NT2/D1 (cell line): ENCODE data around the gene KCNG4.

Experiments
- DNase-seq: peaks from one replicate; pipeline ENCODE4 v3.0.0-alpha.2; 2011; ENCODE audit warnings: low read depth, low spot score
- H3K27me3 ChIP-seq: 2 replicates; pipeline ENCODE4 v1.6.0; 2011; ENCODE audit warnings: mild to moderate bottlenecking; ENCODE audit not compliant: insufficient read length, insufficient read depth
- H3K36me3 ChIP-seq: 2 replicates; pipeline ENCODE4 v1.6.1; 2011; ENCODE audit warnings: mild to moderate bottlenecking, low read length, mixed read lengths; ENCODE audit not compliant: insufficient read depth, insufficient read length
- H3K4me1 ChIP-seq: 2 replicates; pipeline ENCODE4 v1.5.1; 2011; ENCODE audit not compliant: insufficient read depth, insufficient read length
- H3K4me3 ChIP-seq: 2 replicates; pipeline ENCODE4 v1.5.1; 2011; ENCODE audit warnings: low read depth; ENCODE audit not compliant: insufficient read length
- H3K9ac ChIP-seq: 2 replicates; pipeline ENCODE4 v1.6.0; 2011; ENCODE audit warnings: low read depth; ENCODE audit not compliant: insufficient read length
- H3K9me3 ChIP-seq: 2 replicates; pipeline ENCODE4 v1.5.1; 2011; ENCODE audit warnings: mild to moderate bottlenecking, low read length; ENCODE audit not compliant: insufficient read depth
- SUZ12 ChIP-seq: IDR thresholded peaks from 2 replicates; pipeline ENCODE4 v1.6.1; 2011; ENCODE audit not compliant: insufficient read length, insufficient read depth; ENCODE audit errors: extremely low read depth
- YY1 ChIP-seq: IDR thresholded peaks from 2 replicates; pipeline ENCODE4 v1.6.1; 2011; ENCODE audit not compliant: insufficient read length, insufficient read depth
- ZNF274 ChIP-seq: IDR thresholded peaks from 2 replicates; pipeline ENCODE4 v1.6.1; 2011; ENCODE audit warnings: mild to moderate bottlenecking, low read depth, low read length

The KCNG4 gene

GRCh38 chr16:84262031-84262430 is 22.2 kb upstream of the KCNG4 start:
- TF ChIP-seq SUZ12 (no peak), ZNF274 (no peak), YY1 (no peak)
- DNase-seq = no peak
- H3K9me3 ChIP-seq = peaks cover 8% of the 10 kb centered on the region; the same call in 1 of the 2 replicates
- no peaks in the 10 kb centered on the region for H3K4me1 ChIP-seq
- no peak overlapping the region for H3K9ac ChIP-seq
- no peak overlapping the region for H3K4me3 ChIP-seq
- peaks cover 3% of the 10 kb centered on the region for H3K27me3 ChIP-seq
- H3K36me3 ChIP-seq = no peaks in the 10 kb centered on the region

DNA sequence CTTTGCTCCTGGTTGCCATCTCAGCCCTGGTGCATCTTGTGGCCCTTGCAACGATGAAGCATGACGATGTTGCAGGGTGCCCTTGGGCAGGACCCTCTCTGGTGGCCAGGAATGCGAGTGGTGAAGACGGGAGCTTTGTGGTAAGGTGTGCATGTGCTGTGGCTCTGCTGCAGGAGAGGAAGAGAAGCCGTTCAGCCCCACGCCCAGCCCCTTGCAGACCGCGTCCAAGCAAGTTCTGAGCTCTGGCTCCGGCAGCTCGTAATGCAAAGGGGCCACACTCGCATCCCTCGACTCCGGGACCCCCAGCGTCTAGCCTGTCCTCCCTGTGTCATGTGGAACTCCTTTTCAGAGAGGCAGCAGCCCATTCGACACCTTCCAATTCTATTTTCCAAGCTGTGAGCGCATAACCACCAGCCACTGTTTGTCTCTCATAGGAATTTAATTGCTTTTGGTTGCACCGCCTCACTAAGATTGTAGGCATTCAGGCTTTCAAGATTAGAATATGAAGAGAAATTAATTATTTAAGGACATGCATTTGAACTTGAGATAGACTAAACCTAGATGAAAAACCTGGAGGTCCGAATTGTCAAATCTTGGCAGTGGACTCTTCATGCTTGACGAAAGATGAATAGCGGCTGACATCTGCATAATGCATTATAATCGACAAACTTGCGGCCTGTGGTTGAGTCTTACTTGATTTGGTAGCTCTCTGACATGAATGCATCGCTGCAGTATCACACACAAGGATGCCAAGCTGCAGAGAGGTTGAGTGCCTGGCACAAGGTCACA is 21.1 kb upstream of the KCNG4 start:
- Histone ChIP-seq H3K27me3 (peaks cover 3% of the 10 kb centered on the region), H3K9me3 (peaks cover 9% of the 10 kb centered on the region; the same call in 1 of the 2 replicates), H3K4me3 (no peak overlapping the region), H3K4me1 (no peaks in the 10 kb centered on the region), H3K36me3 (no peaks in the 10 kb centered on the region), H3K9ac (no peak overlapping the region)
- TF ChIP-seq ZNF274 = no peak
- no peak for TF ChIP-seq YY1
- no peak for TF ChIP-seq SUZ12
- DNase-seq = no peak

- TF ChIP-seq SUZ12 (no peak), ZNF274 (no peak), YY1 (no peak)
- no peak overlapping the region for H3K9ac ChIP-seq
- no peak for DNase-seq
Measured at GRCh38 chr16:84259691-84260090, 19.9 kb upstream of the KCNG4 start.

GRCh38 chr16:84258266-84258665 is 18.5 kb upstream of the KCNG4 start:
- Histone ChIP-seq H3K9ac (no peak overlapping the region), H3K27me3 (peaks cover 3% of the 10 kb centered on the region), H3K9me3 (peaks cover 23% of the 10 kb centered on the region), H3K36me3 (no peaks in the 10 kb centered on the region), H3K4me3 (no peak overlapping the region), H3K4me1 (no peaks in the 10 kb centered on the region)
- TF ChIP-seq ZNF274 (no peak), YY1 (no peak), SUZ12 (no peak)
- DNase-seq = no peak

More at GRCh38 chr16:84259691-84260090, 19.9 kb upstream of the KCNG4 start:
- H3K36me3 ChIP-seq = no peaks in the 10 kb centered on the region
- H3K4me3 ChIP-seq = no peak overlapping the region
- peaks cover 21% of the 10 kb centered on the region for H3K9me3 ChIP-seq
- peaks cover 3% of the 10 kb centered on the region for H3K27me3 ChIP-seq
- H3K4me1 ChIP-seq = no peaks in the 10 kb centered on the region

GRCh38 chr16:84255050-84255810 is 15.4 kb upstream of the KCNG4 start:
- no peaks in the 10 kb centered on the region for H3K27me3 ChIP-seq
- peaks cover 23% of the 10 kb centered on the region for H3K9me3 ChIP-seq
- peaks cover 7% of the 10 kb centered on the region for H3K4me1 ChIP-seq
- H3K4me3 ChIP-seq = no peak overlapping the region
- DNase-seq = no peak
- no peaks in the 10 kb centered on the region for H3K36me3 ChIP-seq
- no peak overlapping the region for H3K9ac ChIP-seq
- TF ChIP-seq SUZ12 (no peak), ZNF274 (no peak), YY1 (no peak)

- Histone ChIP-seq H3K36me3 (no peaks in the 10 kb centered on the region), H3K4me3 (no peak overlapping the region), H3K27me3 (no peaks in the 10 kb centered on the region), H3K4me1 (peaks cover 7% of the 10 kb centered on the region), H3K9ac (no peak overlapping the region), H3K9me3 (peaks cover 23% of the 10 kb centered on the region)
- no peak for DNase-seq
- TF ChIP-seq YY1 (no peak), SUZ12 (no peak), ZNF274 (no peak)
Measured at GRCh38 chr16:84254062-84254461, 14.2 kb upstream of the KCNG4 start.

- no peak overlapping the region for H3K9ac ChIP-seq
- H3K4me3 ChIP-seq = no peak overlapping the region
- H3K9me3 ChIP-seq = peaks cover 18% of the 10 kb centered on the region
- no peaks in the 10 kb centered on the region for H3K27me3 ChIP-seq
- no peaks in the 10 kb centered on the region for H3K36me3 ChIP-seq
- peaks cover 7% of the 10 kb centered on the region for H3K4me1 ChIP-seq
- no peak for DNase-seq
- TF ChIP-seq ZNF274 = no peak
Measured at GRCh38 chr16:84253173-84253572, 13.4 kb upstream of the KCNG4 start.
